Esophagus muscularis mucosa (tissue), 4 donors: Measurements from ENCODE around the gene PLD1. TPM values are rescaled to one million over a fixed set of nuclear protein-coding genes. Genes with fewer than 3 reads are reported as not detected.

Experiments used
- DNase-seq: peaks from one replicate; pipeline ENCODE4 v3.0.0-alpha.2; 2017; ENCODE audit errors: extremely low spot score
- H3K27ac ChIP-seq, 4 donors: fragments of 200-600 bp; sonication (generic); replicated peaks in 1 of 4; 1 replicate in 3 of 4; 2 replicates in 1 of 4; pipeline ENCODE4 v1.5.1; 2016 to 2019; ENCODE audit warnings: mild to moderate bottlenecking in 1 of 4
- H3K27me3 ChIP-seq, 4 donors: fragments of 200-600 bp; sonication (generic); one replicate each; pipeline versions ENCODE4 v1.5.1 to v1.6.0; 2016 to 2019
- H3K36me3 ChIP-seq, 4 donors: fragments of 200-600 bp; sonication (generic); one replicate each; pipeline ENCODE4 v1.5.1; 2016 to 2019
- H3K4me1 ChIP-seq, 4 donors: fragments of 200-600 bp; sonication (generic); one replicate each; pipeline ENCODE4 v1.5.1; 2016 to 2019
- H3K4me3 ChIP-seq, 4 donors: fragments of 200-600 bp; sonication (generic); 1 replicate in 2 of 4; 2 replicates in 2 of 4; pipeline ENCODE4 v1.5.1; 2016 to 2019; ENCODE audit warnings: mild to moderate bottlenecking in 4 of 4, moderate library complexity in 1 of 4
- H3K9me3 ChIP-seq, 4 donors: fragments of 200-600 bp; sonication (generic); 1 replicate in 3 of 4; 2 replicates in 1 of 4; pipeline ENCODE4 v1.5.1; 2016 to 2019
- CTCF ChIP-seq, 3 experiments: fragments of 200-600 bp in 2 of 3; fragments of 450-650 bp in 1 of 3; sonication (generic) in 2 of 3; IDR thresholded peaks; one replicate each; pipeline ENCODE4 v1.5.1; 2017 to 2019; ENCODE audit warnings: antibody characterized with exemption in 3 of 3, mild to moderate bottlenecking in 2 of 3, moderate library complexity in 1 of 3
- EP300 ChIP-seq: sonication (generic); formaldehyde crosslinking; IDR thresholded peaks from one replicate; pipeline ENCODE4 v1.6.1; 2017; ENCODE audit warnings: antibody characterized with exemption
- POLR2A ChIP-seq: fragments of 450-650 bp; IDR thresholded peaks from one replicate; pipeline ENCODE4 v1.6.1; 2017; ENCODE audit warnings: antibody characterized with exemption, moderate library complexity, mild to moderate bottlenecking, low read depth
- POLR2AphosphoS5 ChIP-seq, 2 donors: sonication (generic); formaldehyde crosslinking; IDR thresholded peaks; one replicate each; pipeline ENCODE4 v1.6.1; 2017; ENCODE audit warnings: antibody characterized with exemption in 2 of 2
- WGBS: methylation state at CpG from one replicate; pipeline ENCODE4 v1.1.5; 2018; 5-methylcytosine and 5-hydroxymethylcytosine counted together
- intact Hi-C: fragments of 100-400 bp; cut with DNase I; formaldehyde crosslinking; loops from one replicate; pipeline ENCODE4 v1.15.1; 2023
- total RNA-seq, 4 donors: library from RNA; depleted of rRNA; stranded (reverse); fragments of >200 nt; gene quantifications; one replicate each; pipeline versions ENCODE4 v1.1.0 to v1.2.1, GENCODE V29; 2016

Gene PLD1
- total RNA-seq, 4 donors from 2014 or later = 12.4 to 21.1 (median 18.5) TPM

- DNase-seq = no peak
- peaks cover 0 to 5% (median 0%) of the 10 kb centered on the region in 4 donors for H3K4me1 ChIP-seq
- intact Hi-C loops = no loop called here
- WGBS = 86% methylated on average over 3 of the region's 3 CpGs
- no peaks in the 10 kb centered on the region for H3K9me3 ChIP-seq
- H3K4me3 ChIP-seq = no peak overlapping the region
- H3K27ac ChIP-seq = no peak overlapping the region
- no peaks in the 10 kb centered on the region for H3K27me3 ChIP-seq
- no peak for TF ChIP-seq EP300
- peaks cover 0 to 47% (median 20%) of the 10 kb centered on the region in 4 donors for H3K36me3 ChIP-seq
Measured at GRCh38 chr3:171672124-171672523, 138.2 kb downstream of the PLD1 start.

GRCh38 chr3:171671709-171672108 is 138.6 kb downstream of the PLD1 start:
- Histone ChIP-seq H3K4me3 (no peak overlapping the region), H3K4me1 (peaks cover 0 to 5% (median 0%) of the 10 kb centered on the region in 4 donors), H3K36me3 (peaks cover 0 to 44% (median 22%) of the 10 kb centered on the region in 4 donors), H3K27me3 (no peaks in the 10 kb centered on the region), H3K9me3 (no peaks in the 10 kb centered on the region), H3K27ac (no peak overlapping the region)
- TF ChIP-seq POLR2AphosphoS5 (IDR thresholded peaks at IDR 0.05) (no peak), POLR2A (no peak), CTCF (IDR thresholded peaks at IDR 0.05) (no peak), EP300 (no peak)
- 91% methylated on average over 4 of the region's 4 CpGs for WGBS
- intact Hi-C loops = no loop called here
- DNase-seq = no peak

GRCh38 chr3:171666516-171666915 is 143.8 kb downstream of the PLD1 start:
- peaks cover 2 to 74% (median 20%) of the 10 kb centered on the region in 4 donors for H3K36me3 ChIP-seq
- H3K4me3 ChIP-seq = no peak overlapping the region
- no peaks in the 10 kb centered on the region for H3K27me3 ChIP-seq
- TF ChIP-seq POLR2A = no peak
- TF ChIP-seq POLR2AphosphoS5 (IDR thresholded peaks at IDR 0.05) = no peak
- no peak for TF ChIP-seq CTCF (IDR thresholded peaks at IDR 0.05)
- TF ChIP-seq EP300 = no peak
- no peak for DNase-seq
- no peak overlapping the region for H3K27ac ChIP-seq
- intact Hi-C loops = no loop called here
- H3K9me3 ChIP-seq = no peaks in the 10 kb centered on the region
- no peaks in the 10 kb centered on the region for H3K4me1 ChIP-seq
- 94% methylated on average over 4 of the region's 4 CpGs for WGBS

GRCh38 chr3:171663805-171664204 is 146.5 kb downstream of the PLD1 start:
- Histone ChIP-seq H3K4me1 (peaks cover 0 to 6% (median 2%) of the 10 kb centered on the region in 4 donors), H3K36me3 (peaks cover 2 to 82% (median 36%) of the 10 kb centered on the region in 4 donors), H3K4me3 (no peak overlapping the region), H3K27me3 (no peaks in the 10 kb centered on the region), H3K27ac (no peak overlapping the region), H3K9me3 (no peaks in the 10 kb centered on the region)
- DNase-seq = no peak
- no peak for TF ChIP-seq POLR2AphosphoS5 (IDR thresholded peaks at IDR 0.05)
- no peak for TF ChIP-seq EP300
- TF ChIP-seq CTCF (IDR thresholded peaks at IDR 0.05) = no peak
- TF ChIP-seq POLR2A = no peak
- intact Hi-C loops = loop anchor here (5.0 kb wide), 1 partner anchor 33 kb away; no protein-coding TSS in a partner anchor
- 96% methylated on average over 4 of the region's 4 CpGs for WGBS

- Histone ChIP-seq H3K27ac (no peak overlapping the region), H3K9me3 (no peaks in the 10 kb centered on the region), H3K36me3 (peaks cover 2 to 83% (median 34%) of the 10 kb centered on the region in 4 donors), H3K4me1 (peaks cover 0 to 6% (median 2%) of the 10 kb centered on the region in 4 donors), H3K27me3 (no peaks in the 10 kb centered on the region), H3K4me3 (no peak overlapping the region)
- no peak for DNase-seq
- 94% methylated on average over 3 of the region's 3 CpGs for WGBS
- TF ChIP-seq POLR2AphosphoS5 (IDR thresholded peaks at IDR 0.05) = no peak
- TF ChIP-seq EP300 = no peak
- TF ChIP-seq CTCF (IDR thresholded peaks at IDR 0.05) = no peak
- no peak for TF ChIP-seq POLR2A
- intact Hi-C loops = loop anchor here (5.0 kb wide), 1 partner anchor 36 kb away; no protein-coding TSS in a partner anchor
Measured at GRCh38 chr3:171661484-171661883, 148.8 kb downstream of the PLD1 start.
